Left renal cortex interstitium (tissue), 4 donors: ENCODE results near the gene HRH2. TPM values are rescaled to one million over a fixed set of nuclear protein-coding genes. Genes with fewer than 3 reads are reported as not detected.

Experiments used
- DNase-seq, 4 donors: peaks; one replicate each; pipeline ENCODE4 v3.0.0-alpha.2; 2013; ENCODE audit warnings: low read depth in 4 of 4, low spot score in 2 of 4, missing footprints in 1 of 4
- polyA plus RNA-seq, 4 donors: library from polyadenylated mRNA; unstranded; fragments of 120-200 nt; gene quantifications; one replicate each; pipeline ENCODE4 v1.2.1, GENCODE V29; 2013; ENCODE audit not compliant: insufficient read length in 4 of 4

HRH2 gene
- polyA plus RNA-seq, 4 donors = 2.4 to 3.6 (median 2.5) TPM

GRCh38 chr5:175674731-175675346 is 17.0 kb downstream of the HRH2 start:
- DNase-seq = no peak

GRCh38 chr5:175675873-175676272 is 18.0 kb downstream of the HRH2 start:
- DNase-seq = no peak

GRCh38 chr5:175677571-175677970 is 19.7 kb downstream of the HRH2 start:
- no peak for DNase-seq

- no peak for DNase-seq
These were observed 20.2 kb downstream of the HRH2 start for GRCh38 chr5:175678074-175678473.

- no peak for DNase-seq
These were observed 21.5 kb downstream of the HRH2 start for GRCh38 chr5:175679411-175679810.

DNA sequence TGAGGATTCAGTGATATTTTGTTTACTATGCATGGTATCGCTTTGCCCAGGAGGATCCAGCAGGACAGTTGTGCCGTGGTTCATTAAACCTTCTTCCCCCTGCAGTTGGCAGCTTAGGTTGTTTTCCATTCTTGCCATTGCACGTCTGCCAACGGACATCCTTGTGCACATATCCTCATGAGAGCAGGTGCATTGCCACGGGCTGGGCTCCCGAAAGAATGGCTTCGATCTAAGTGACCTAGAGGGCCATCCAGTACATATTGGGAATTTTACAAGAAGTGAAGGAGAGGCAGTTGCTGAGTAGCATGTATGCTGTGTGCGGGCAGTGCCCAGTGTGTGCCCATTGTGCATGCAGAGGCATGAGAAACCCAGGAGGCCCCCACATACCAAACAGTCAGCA is 22.1 kb downstream of the HRH2 start:
- no peak for DNase-seq

DNA sequence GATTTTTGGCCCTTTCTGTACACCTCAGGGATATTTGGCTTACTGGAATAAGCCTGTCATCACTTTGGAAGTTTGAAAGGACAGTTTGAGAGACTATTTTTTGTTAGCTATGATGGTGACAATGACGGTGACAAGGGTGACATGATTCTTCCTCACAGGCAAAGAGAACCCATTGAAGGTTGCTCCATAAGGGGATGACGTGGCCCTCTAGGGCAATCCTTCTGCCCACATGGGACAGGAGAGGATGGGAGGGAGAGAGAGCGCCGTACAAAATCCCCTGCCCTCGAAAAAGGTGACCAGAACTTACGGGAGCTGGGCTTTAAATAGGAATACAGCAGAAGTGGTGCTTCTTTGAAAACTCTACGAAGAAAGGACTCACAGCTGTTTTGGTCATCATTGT is 22.6 kb downstream of the HRH2 start:
- DNase-seq = no peak

DNA sequence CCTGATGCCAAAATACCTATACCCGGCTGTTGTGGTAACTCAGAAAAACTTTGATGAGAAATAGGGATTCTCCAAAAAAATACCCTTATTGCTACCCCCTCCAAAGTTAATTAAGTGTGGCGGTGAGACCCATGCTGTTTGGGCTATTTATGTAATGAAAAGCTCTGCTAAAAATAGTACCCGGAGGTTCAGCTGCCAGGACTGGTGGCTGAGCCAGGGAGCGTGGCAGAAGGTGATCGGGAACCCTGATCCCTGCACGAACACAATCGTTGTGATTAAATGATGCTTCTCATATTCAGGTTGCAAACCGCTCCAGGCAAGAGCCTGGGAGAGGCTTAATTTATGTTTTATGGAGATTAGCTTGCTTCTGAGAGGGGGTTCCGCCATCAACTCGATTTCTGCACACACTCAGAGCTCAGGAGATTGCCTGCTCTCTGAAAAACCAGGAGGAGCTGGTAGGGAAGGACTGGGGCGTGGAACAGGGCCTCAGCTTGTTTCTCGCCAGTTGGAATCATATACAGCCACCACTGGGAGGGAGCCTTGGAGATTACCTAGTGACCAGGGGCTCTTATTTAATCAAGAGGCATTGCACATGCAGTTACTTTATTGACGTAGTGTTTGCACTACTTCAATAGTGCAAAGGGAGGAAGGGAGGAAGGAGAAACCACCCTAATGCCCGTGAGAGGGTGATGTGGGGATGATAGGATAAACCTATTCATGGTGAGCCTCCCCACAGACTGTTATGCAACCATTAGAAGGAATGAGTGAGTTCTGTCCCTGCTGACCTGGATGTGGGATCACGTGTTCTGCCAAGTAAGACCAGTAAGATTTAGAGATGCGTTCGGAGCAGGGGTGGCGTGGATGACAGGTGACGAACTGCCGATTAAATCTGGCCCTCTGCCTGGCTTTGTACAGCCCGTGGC is 23.4 kb downstream of the HRH2 start:
- DNase-seq = no peak

GRCh38 chr5:175681968-175682340 is 24.1 kb downstream of the HRH2 start:
- no peak for DNase-seq

DNA sequence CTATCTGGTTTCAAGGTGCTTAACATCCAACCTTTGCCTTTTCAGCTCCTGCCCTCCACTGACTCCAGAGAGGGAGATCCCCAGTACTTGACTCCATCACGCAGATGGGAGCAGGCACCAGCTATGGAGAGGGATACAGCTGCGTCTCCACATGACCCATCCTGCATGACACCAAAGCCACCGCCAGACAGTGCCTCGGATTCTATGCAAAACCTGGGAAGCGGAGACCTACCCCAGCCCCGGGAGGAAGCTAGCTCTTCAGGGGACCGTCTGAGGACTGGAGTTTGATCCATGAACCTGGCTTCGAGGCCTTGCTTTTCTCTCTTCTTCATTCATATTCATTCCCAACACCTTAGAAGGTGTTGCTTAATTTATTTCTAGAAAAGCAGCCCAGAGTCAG is 24.8 kb downstream of the HRH2 start:
- no peak for DNase-seq

DNA sequence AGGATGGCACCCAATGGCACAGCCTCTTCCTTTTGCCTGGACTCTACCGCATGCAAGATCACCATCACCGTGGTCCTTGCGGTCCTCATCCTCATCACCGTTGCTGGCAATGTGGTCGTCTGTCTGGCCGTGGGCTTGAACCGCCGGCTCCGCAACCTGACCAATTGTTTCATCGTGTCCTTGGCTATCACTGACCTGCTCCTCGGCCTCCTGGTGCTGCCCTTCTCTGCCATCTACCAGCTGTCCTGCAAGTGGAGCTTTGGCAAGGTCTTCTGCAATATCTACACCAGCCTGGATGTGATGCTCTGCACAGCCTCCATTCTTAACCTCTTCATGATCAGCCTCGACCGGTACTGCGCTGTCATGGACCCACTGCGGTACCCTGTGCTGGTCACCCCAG is 25.4 kb downstream of the HRH2 start:
- no peak for DNase-seq

DNA sequence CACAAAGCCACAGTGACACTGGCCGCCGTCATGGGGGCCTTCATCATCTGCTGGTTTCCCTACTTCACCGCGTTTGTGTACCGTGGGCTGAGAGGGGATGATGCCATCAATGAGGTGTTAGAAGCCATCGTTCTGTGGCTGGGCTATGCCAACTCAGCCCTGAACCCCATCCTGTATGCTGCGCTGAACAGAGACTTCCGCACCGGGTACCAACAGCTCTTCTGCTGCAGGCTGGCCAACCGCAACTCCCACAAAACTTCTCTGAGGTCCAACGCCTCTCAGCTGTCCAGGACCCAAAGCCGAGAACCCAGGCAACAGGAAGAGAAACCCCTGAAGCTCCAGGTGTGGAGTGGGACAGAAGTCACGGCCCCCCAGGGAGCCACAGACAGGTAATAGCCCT is 26.1 kb downstream of the HRH2 start:
- no peak for DNase-seq

GRCh38 chr5:175684931-175685330 is 27.1 kb downstream of the HRH2 start:
- no peak for DNase-seq

GRCh38 chr5:175685701-175686350 is 28.0 kb downstream of the HRH2 start:
- no peak for DNase-seq

GRCh38 chr5:175686396-175686795 is 28.5 kb downstream of the HRH2 start:
- no peak for DNase-seq

DNA sequence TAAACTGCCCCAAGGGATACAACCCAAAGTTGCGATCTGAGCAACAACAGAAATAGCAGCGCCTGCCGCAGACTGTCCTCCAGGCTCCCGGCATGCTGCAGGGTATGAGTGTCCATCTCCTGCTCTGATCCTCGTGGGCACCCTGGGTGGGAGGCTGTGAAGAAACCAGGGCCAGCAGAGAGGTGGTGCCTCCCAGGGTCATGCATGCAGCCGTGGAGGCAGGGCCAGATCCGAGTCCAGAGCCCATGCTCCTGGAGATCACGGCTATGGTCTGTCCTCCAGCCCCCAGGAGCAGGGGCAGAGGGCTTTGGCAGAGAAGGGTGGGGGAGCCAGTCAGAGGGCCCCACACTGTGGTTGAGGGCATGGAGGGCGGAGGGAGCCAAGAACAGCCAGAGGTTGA is 29.0 kb downstream of the HRH2 start:
- no peak for DNase-seq

- no peak for DNase-seq
These were observed 29.4 kb downstream of the HRH2 start for GRCh38 chr5:175687231-175687701.

DNA sequence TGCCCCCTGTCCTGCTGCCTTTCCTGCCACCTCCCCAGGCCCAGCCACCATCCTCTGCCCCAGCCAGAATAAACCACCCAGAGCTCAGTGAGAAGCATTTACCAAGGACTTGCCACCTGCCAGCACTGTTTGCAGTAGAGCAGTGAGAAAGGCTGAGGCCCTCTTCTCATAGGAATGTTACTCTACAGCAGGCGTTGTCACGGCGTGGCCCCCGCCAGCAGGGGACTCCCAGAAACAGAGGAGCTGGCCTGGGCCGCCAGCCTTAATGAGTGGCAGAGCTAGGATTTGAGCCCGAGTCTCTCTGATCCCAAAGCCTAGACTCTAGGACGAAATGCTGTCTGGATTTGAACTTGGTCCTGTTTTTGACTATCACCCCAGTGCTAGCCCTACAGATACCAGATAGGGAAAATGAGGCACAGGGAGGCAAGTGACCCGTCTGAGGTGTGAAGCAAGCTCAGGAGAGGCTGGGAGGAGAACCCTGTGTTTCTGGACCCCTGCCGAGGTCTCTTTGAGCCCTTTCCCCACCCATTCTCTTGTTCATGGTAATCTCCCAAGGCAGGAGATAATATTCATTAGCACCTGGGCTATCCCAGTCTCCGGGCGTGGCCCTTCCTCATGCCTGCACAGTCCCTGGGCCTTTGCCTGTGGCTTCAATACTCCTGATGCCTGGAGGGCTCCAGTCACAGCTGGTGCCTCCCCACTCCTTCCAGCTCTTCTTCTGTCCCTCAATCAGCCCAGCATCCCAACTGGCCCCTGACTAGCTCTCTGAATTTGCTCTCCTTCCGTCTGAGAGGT is 30.7 kb downstream of the HRH2 start:
- DNase-seq = no peak

DNA sequence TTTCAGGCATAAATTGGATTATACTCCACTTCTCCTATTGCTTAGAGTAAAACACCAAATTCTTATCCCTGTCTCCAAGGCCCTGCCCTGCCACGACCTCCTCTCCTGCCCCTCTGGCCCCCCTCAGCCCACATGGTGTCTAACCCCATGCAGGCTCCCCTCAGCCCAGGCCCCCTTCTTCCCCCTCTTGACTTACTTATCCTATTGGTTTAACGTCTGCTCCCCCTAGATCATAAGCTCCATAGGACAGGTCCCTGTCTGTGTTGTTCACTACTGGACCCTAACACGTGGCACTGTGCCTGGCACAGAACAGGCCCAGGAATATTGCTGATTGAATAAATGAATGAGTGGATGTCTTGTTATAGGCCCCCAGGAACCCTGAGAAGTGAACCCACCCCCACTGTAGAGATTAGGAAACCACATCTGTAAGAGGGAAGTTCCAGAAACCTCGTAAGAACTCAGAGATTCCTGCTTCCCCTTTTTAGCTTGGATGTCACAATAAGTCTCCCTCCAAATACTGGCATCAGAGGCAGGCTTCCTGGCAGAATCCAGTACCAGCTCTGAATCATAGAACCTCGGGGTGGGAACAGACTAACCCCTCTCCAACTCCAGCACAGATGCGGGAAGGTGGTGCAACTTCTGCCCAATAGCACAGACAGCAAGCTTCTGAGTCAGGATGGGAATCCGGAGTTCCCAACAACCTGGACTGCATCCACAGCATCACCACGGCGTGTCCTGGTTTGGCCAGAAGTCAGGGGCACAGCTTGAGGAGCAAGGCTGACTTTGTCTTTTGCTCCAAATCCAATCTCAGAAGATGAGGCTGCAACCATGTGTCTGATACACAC is 31.5 kb downstream of the HRH2 start:
- DNase-seq = no peak

DNA sequence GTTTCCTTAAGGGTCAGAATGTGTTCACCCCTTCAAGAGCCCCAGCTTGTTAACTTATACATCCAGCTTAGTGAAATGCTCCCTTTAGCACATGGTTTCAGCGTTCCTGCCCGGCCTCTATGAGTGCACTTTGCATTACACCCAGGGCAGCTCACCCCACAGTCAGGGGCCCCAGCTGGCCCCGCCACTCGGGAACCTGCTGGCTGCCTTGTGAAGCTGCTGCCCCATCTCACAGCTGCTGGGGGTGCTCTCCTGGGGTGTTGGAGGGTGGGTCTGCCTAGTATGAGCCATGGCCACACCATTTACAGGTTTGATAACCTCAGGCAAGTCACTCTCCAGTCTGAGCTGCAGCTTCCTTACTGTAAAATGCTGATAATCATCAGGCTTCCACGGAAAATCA is 32.2 kb downstream of the HRH2 start:
- no peak for DNase-seq
